ENCODE measurements around the gene AFF2.

Gene AFF2

DNA sequence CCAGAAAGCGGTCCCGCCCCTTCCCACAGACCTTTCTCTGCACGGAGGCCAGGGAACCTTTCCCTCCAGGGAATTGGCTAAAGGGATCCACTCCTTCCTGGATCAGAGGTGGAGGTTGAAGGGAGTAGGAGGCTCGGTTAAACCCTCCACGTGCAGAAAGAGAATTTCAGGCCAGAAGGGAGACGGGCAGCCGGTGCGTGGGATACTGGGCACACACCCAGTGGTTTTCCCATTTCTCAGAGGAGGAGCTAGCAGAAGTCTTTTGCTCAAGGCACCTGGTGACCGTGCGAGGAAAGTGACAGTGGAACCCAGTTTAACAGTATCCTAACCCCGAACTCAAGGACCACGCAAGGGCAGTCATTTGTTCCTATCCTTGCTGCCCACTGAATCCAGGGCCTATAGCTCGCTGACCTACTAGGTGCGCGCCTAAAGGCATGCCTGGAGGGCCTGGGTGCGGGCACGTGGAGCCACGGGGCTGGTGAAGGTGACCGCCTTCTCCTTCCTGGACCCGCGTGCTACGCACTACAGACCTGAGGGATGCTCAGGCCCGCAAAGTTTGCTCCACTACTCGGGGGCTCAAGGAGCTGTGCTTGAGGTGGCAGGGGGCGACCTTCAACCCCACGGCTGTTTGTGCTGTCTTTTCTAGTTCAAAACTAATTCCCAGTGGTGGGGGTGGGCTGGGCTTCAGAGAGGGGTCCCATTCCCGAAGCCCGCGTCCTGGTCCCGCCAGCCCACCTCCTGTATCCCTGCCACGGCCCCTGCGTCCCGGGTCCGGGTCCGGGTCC lies 587 bp upstream of the AFF2 start:
- TF ChIP-seq TAF1 (IDR thresholded peaks at IDR 0.05; ENCODE audit: low read depth, low read length) (no peak), POLR2A (IDR thresholded peaks at IDR 0.05; ENCODE audit: low read depth, low read length) (no peak), PAX5 (IDR thresholded peaks at IDR 0.05; ENCODE audit: insufficient read depth, low read length, severe bottlenecking) (no peak), POU2F2 (IDR thresholded peaks at IDR 0.05; ENCODE audit: low read depth, low read length) (no peak), POLR2AphosphoS5 (IDR thresholded peaks at IDR 0.05; ENCODE audit: low read depth, low read length) (no peak), SPI1 (IDR thresholded peaks at IDR 0.05; ENCODE audit: low read depth, low read length) (no peak)
- no peak for DNase-seq (ENCODE audit: insufficient read length, low spot score)
- FAIRE-seq, result no peak

GRCh38 chrX:148501386-148502066 lies 1.1 kb downstream of the AFF2 start:
- DNase-seq (ENCODE audit: insufficient read length, low spot score) (no peak), FAIRE-seq (no peak)
- TF ChIP-seq POLR2A (IDR thresholded peaks at IDR 0.05; ENCODE audit: low read depth, low read length) (no peak), POLR2AphosphoS5 (IDR thresholded peaks at IDR 0.05; ENCODE audit: low read depth, low read length) (no peak), POU2F2 (IDR thresholded peaks at IDR 0.05; ENCODE audit: low read depth, low read length) (no peak), TAF1 (IDR thresholded peaks at IDR 0.05; ENCODE audit: low read depth, low read length) (no peak), PAX5 (IDR thresholded peaks at IDR 0.05; ENCODE audit: insufficient read depth, low read length, severe bottlenecking) (no peak), SPI1 (IDR thresholded peaks at IDR 0.05; ENCODE audit: low read depth, low read length) (no peak)

- FAIRE-seq (no peak), DNase-seq (ENCODE audit: insufficient read length, low spot score) (no peak)
- TF ChIP-seq SPI1 (IDR thresholded peaks at IDR 0.05; ENCODE audit: low read depth, low read length) (no peak), POLR2A (IDR thresholded peaks at IDR 0.05; ENCODE audit: low read depth, low read length) (no peak), TAF1 (IDR thresholded peaks at IDR 0.05; ENCODE audit: low read depth, low read length) (no peak), PAX5 (IDR thresholded peaks at IDR 0.05; ENCODE audit: insufficient read depth, low read length, severe bottlenecking) (no peak), POU2F2 (IDR thresholded peaks at IDR 0.05; ENCODE audit: low read depth, low read length) (no peak), POLR2AphosphoS5 (IDR thresholded peaks at IDR 0.05; ENCODE audit: low read depth, low read length) (no peak)
Measured at GRCh38 chrX:148504506-148504905, 4.1 kb downstream of the AFF2 start.

GRCh38 chrX:148507418-148507817 lies 7.0 kb downstream of the AFF2 start:
- TF ChIP-seq PAX5 (IDR thresholded peaks at IDR 0.05; ENCODE audit: insufficient read depth, low read length, severe bottlenecking), result no peak
- TF ChIP-seq POLR2A (IDR thresholded peaks at IDR 0.05; ENCODE audit: low read depth, low read length), result no peak
- no peak for TF ChIP-seq TAF1 (IDR thresholded peaks at IDR 0.05; ENCODE audit: low read depth, low read length)
- no peak for TF ChIP-seq POU2F2 (IDR thresholded peaks at IDR 0.05; ENCODE audit: low read depth, low read length)
- TF ChIP-seq SPI1 (IDR thresholded peaks at IDR 0.05; ENCODE audit: low read depth, low read length), result no peak
- TF ChIP-seq POLR2AphosphoS5 (IDR thresholded peaks at IDR 0.05; ENCODE audit: low read depth, low read length), result no peak
- FAIRE-seq, result no peak
- DNase-seq (ENCODE audit: insufficient read length, low spot score), result no peak

GRCh38 chrX:148512453-148512852 lies 12.0 kb downstream of the AFF2 start:
- FAIRE-seq (no peak), DNase-seq (ENCODE audit: insufficient read length, low spot score) (no peak)

DNA sequence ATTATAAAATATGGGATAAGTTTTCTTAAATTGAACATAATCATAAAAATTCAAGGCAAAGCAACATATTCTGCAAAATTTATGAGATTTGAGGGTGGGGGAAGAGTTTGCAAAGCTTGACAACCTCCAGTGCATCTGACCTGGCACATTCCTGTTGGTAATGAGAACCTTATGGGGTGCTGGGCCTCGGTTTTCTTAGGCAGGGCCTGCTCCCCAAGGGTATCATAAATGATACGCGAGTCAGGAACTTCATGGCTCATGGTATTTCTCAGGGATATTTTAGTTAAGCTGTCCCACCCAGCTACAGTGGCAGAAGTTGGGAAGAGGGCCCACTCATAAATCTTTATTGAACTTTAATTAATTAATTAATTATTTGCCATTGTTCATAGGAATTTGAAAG lies 13.2 kb downstream of the AFF2 start:
- DNase-seq (ENCODE audit: insufficient read length, low spot score) (no peak), FAIRE-seq (no peak)
- TF ChIP-seq POLR2AphosphoS5 (IDR thresholded peaks at IDR 0.05; ENCODE audit: low read depth, low read length) (no peak), TAF1 (IDR thresholded peaks at IDR 0.05; ENCODE audit: low read depth, low read length) (no peak), POU2F2 (IDR thresholded peaks at IDR 0.05; ENCODE audit: low read depth, low read length) (no peak), SPI1 (IDR thresholded peaks at IDR 0.05; ENCODE audit: low read depth, low read length) (no peak), POLR2A (IDR thresholded peaks at IDR 0.05; ENCODE audit: low read depth, low read length) (no peak), PAX5 (IDR thresholded peaks at IDR 0.05; ENCODE audit: insufficient read depth, low read length, severe bottlenecking) (no peak)

More at GRCh38 chrX:148512453-148512852, 12.0 kb downstream of the AFF2 start:
- no peak for TF ChIP-seq POLR2A (IDR thresholded peaks at IDR 0.05; ENCODE audit: low read depth, low read length)
- no peak for TF ChIP-seq PAX5 (IDR thresholded peaks at IDR 0.05; ENCODE audit: insufficient read depth, low read length, severe bottlenecking)
- TF ChIP-seq POU2F2 (IDR thresholded peaks at IDR 0.05; ENCODE audit: low read depth, low read length), result no peak
- no peak for TF ChIP-seq TAF1 (IDR thresholded peaks at IDR 0.05; ENCODE audit: low read depth, low read length)
- TF ChIP-seq SPI1 (IDR thresholded peaks at IDR 0.05; ENCODE audit: low read depth, low read length), result no peak
- no peak for TF ChIP-seq POLR2AphosphoS5 (IDR thresholded peaks at IDR 0.05; ENCODE audit: low read depth, low read length)

DNA sequence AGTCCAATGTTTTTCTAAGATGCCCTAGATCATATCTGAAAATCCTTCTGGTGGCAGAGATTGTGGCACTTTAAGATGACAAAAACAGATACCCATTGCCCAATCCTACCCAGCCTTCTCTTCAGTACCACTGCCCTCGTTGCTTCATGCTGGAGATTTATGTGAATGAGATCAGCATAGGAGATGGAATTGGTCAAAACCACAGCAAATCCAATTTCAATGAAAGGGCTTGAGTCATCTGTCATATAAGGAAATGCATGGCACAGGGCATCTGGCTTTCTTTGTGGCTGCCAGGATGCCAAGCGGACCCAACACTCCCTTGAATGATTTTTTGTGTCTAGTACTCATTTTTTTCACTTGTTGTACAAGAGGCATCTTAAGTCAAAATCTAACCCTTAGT lies 16.8 kb downstream of the AFF2 start:
- FAIRE-seq, result no peak
- DNase-seq (ENCODE audit: insufficient read length, low spot score), result no peak
- TF ChIP-seq POLR2AphosphoS5 (IDR thresholded peaks at IDR 0.05; ENCODE audit: low read depth, low read length), result no peak
- no peak for TF ChIP-seq POU2F2 (IDR thresholded peaks at IDR 0.05; ENCODE audit: low read depth, low read length)
- TF ChIP-seq PAX5 (IDR thresholded peaks at IDR 0.05; ENCODE audit: insufficient read depth, low read length, severe bottlenecking), result no peak
- TF ChIP-seq SPI1 (IDR thresholded peaks at IDR 0.05; ENCODE audit: low read depth, low read length), result no peak
- TF ChIP-seq TAF1 (IDR thresholded peaks at IDR 0.05; ENCODE audit: low read depth, low read length), result no peak
- TF ChIP-seq POLR2A (IDR thresholded peaks at IDR 0.05; ENCODE audit: low read depth, low read length), result no peak

- TF ChIP-seq SPI1 (IDR thresholded peaks at IDR 0.05; ENCODE audit: low read depth, low read length) (no peak), POU2F2 (IDR thresholded peaks at IDR 0.05; ENCODE audit: low read depth, low read length) (no peak), POLR2A (IDR thresholded peaks at IDR 0.05; ENCODE audit: low read depth, low read length) (no peak), PAX5 (IDR thresholded peaks at IDR 0.05; ENCODE audit: insufficient read depth, low read length, severe bottlenecking) (no peak), POLR2AphosphoS5 (IDR thresholded peaks at IDR 0.05; ENCODE audit: low read depth, low read length) (no peak), TAF1 (IDR thresholded peaks at IDR 0.05; ENCODE audit: low read depth, low read length) (no peak)
- FAIRE-seq (no peak), DNase-seq (ENCODE audit: insufficient read length, low spot score) (no peak)
Measured at GRCh38 chrX:148522006-148522405, 21.6 kb downstream of the AFF2 start.
